GM21447 (cell line): ENCODE measurements around the gene ACP4.
A peak's percentile ranks its signal among the peaks of the same experiment; 100 is the strongest.
"Not testable (repeated sequence)": the region's sequence is repeated elsewhere in the genome, so short reads cannot be mapped to it uniquely, and the experiment has no call there.

Experiments
- ATAC-seq: cut with Tn5 transposase; IDR thresholded peaks from one replicate; pipeline ENCODE4 v1.9.1; 2021; ENCODE audit not compliant: unreplicated experiment

Gene ACP4

GRCh38 chr19:50796634-50797428, 6.6 kb downstream of the ACP4 start:
- ATAC-seq = no peak

GRCh38 chr19:50797429-50797780, 7.2 kb downstream of the ACP4 start:
- ATAC-seq = no peak

- no peak for ATAC-seq
These were observed 7.8 kb downstream of the ACP4 start for GRCh38 chr19:50797781-50798658.

GRCh38 chr19:50798659-50799546, 8.7 kb downstream of the ACP4 start:
- ATAC-seq = no peak

GRCh38 chr19:50799547-50799851, 9.3 kb downstream of the ACP4 start:
- ATAC-seq = no peak

- no peak for ATAC-seq
These were observed 10.9 kb downstream of the ACP4 start for GRCh38 chr19:50801107-50801506.

- ATAC-seq = peak; percentile 4
These were observed 13.6 kb downstream of the ACP4 start for GRCh38 chr19:50803633-50804419.

GRCh38 chr19:50804420-50805272, 14.4 kb downstream of the ACP4 start:
- peak; percentile 89 for ATAC-seq

- no peak for ATAC-seq
These were observed 18.6 kb downstream of the ACP4 start for GRCh38 chr19:50808856-50809255.

- not testable (repeated sequence) for ATAC-seq
These were observed 21.5 kb downstream of the ACP4 start for GRCh38 chr19:50811622-50812238.

- ATAC-seq = no peak
These were observed 22.3 kb downstream of the ACP4 start for GRCh38 chr19:50812474-50812873.

- no peak for ATAC-seq
These were observed 24.7 kb downstream of the ACP4 start for GRCh38 chr19:50814883-50815282.

- ATAC-seq = no peak
These were observed 25.2 kb downstream of the ACP4 start for GRCh38 chr19:50815439-50815838.

- peak; percentile 50 for ATAC-seq
These were observed 28.0 kb downstream of the ACP4 start for GRCh38 chr19:50817941-50818858.

- no peak for ATAC-seq
These were observed 28.8 kb downstream of the ACP4 start for GRCh38 chr19:50818859-50819472.

GRCh38 chr19:50819636-50820035, 29.4 kb downstream of the ACP4 start:
- ATAC-seq = no peak

- ATAC-seq = no peak
These were observed 29.9 kb downstream of the ACP4 start for GRCh38 chr19:50820086-50820485.
